G401 (cell line): ENCODE measurements around the gene RUNX3. TPM values are rescaled to one million over a fixed set of nuclear protein-coding genes. Genes with fewer than 3 reads are reported as not detected.
"Not testable (repeated sequence)": the region's sequence is repeated elsewhere in the genome, so short reads cannot be mapped to it uniquely, and the experiment has no call there.

Source experiments
- DNase-seq: peaks from one replicate; pipeline ENCODE4 v3.0.0-alpha.2; 2015; ENCODE audit warnings: low spot score
- in situ Hi-C: cut with HindIII; loops from 2 replicates; pipeline ENCODE4 v1.10.0; 2016; ENCODE audit warnings: low sequenced_read_pairs, mixed read lengths
- total RNA-seq: library from RNA; depleted of rRNA; stranded (reverse); fragments of >200 nt; shearing (Covaris generic); gene quantifications from 2 replicates; pipeline ENCODE4 v1.2.3, GENCODE V29; 2014

The RUNX3 gene
- total RNA-seq, 1 experiment from 2014 or later, result 0.17 TPM

DNA sequence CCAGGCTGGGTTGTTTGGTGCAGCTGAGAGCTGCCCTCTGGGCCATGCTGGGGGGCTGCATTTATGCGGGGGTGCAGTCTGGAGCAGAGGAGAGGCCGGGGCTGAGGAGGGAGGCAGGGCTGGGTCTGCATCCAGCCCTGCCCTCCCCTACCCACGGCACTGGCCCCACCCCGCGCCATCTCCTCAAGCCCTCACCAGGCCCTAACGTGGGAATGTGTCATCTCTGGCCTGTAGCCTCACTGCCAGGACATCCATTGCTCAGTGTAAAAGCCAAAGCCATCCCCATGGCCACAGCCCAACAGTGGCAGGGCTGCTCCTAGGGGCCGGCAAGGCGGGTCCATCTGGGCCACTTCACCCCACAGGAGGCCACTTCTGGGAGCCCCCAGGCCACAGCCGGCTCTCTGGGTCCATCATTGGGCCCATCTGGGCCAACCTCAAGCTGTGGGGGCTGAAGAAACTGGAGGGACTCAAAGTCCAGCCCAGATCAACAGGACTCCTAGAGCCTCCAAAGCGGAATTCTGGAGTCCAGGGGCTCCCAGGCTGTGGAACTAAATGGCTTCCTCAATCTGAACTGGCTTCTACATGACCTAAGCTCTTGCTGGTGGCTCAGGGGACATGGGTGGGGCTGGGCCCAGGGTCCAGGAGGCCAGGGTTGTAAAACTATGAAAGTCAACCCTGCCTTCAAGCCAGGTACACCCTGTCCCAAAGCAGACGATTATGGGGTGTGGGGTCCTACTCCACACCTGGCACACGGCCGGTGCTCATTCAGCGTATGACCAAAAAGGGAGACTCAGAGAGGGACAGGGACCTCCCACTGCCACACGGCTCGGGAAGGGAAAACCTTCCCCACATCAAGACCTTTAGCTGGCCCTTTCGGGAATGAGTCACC is 32.6 kb downstream of the RUNX3 start:
- DNase-seq, result no peak
- in situ Hi-C loops, result no loop called here

DNA sequence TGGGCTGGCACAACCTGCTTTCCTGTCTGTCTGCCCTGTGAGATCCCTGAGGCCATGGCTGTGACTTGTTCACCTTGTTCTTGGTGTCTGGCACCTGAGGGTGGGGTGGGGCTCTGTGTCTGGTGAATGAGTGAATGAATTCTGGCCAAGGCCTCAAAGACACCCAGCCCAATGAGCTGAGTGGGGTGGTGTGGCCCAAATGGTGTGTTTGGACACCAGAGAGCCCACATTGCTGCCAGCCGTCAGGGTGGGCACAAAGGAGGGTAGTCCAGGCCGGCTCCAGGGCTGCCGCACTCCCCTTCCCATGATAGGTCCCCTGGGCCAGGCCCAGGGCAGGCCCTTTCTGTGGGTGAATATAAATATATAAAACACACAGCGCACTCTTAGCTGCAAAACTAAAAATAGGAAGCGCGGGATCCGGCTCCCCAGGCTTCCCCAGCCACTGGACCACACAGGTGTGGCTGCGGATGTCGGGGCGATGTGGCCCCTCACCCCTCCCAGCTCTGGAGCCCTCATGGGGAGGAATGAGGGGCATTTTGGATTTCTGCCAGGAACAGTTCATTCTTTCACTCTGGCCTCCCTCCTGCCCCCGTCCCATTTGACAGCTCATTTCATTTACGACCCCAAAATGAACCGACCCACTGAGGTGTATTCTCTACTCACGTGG is 33.3 kb downstream of the RUNX3 start:
- in situ Hi-C loops, result no loop called here
- DNase-seq, result no peak

DNA sequence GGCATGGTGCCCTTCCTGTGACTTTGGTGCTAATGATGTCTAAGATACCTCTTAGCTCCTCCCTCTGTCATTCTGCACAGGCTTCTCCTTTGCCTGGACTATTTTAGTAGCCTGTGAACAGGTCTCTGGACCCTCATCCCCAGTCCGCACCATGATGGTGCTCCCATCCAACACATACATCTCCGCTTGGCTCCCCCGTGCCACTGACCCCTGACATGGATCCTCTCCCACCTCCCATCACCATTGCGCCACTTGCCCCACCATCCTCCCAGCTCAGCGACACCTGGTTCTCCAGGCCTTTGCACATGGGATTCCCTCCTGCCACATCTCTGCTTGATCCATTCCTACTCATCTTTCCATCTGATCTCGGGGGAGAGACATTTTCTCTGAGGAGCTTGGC is 33.9 kb downstream of the RUNX3 start:
- in situ Hi-C loops, result no loop called here
- DNase-seq, result no peak

DNA sequence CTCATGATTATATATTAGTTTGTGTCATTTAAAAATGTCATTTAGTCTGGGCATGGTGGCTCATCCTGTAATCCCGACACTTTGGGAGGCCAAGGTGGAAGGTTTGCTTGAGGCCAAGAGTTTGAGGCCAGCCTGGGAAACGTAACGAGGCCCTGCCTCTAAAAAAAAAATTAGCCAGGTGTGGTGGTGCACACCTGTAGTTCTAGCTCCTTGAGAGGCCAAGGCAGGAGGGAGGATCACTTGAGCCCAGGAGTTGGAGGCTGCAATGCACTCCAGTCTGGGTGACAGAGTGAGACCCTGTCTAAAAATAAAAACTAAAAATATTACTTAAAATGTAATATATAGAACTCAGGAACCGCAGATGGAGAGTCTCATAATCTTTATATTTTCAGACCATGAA is 34.6 kb downstream of the RUNX3 start:
- no peak for DNase-seq
- in situ Hi-C loops, result no loop called here

DNA sequence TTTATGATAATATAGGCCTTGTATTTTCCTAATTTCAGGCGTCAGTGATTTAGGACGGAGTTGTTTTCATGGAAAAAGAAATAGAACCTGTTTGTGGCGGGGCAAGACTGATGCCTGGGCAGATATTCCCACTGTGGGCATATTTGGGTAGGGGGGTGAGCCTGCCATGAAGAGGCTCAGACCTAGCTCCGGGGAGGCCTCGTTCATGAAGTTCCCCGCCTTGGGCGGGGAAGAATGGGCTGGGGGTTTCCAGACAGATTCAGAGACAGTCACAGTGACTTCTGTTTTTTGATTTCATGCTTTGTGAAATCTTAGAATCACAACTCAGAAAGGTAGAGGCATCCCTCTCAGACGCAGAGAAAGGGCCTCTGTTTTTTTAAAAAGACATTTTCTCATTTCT is 36.1 kb downstream of the RUNX3 start:
- no peak for DNase-seq
- in situ Hi-C loops, result no loop called here

DNA sequence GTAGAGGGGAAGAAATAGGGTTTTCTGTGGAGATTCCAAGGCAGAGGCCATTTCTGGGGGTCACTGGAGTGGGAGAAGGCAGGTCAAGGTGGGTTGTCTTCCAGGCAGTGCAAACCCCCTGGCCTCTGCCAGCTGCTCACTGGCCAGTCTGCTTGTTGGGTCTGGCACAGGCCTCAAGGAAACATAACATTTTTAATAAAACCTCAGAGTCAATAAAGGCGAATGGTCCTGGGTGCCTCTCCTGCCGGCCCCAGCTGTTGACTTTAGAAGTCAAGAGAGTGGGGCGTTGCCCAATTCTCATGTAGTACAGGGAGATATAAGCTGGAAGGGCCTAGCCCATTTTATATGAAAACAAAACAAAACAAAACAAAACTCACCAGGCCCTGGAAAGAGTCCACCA is 36.6 kb downstream of the RUNX3 start:
- DNase-seq, result no peak
- in situ Hi-C loops, result no loop called here

DNA sequence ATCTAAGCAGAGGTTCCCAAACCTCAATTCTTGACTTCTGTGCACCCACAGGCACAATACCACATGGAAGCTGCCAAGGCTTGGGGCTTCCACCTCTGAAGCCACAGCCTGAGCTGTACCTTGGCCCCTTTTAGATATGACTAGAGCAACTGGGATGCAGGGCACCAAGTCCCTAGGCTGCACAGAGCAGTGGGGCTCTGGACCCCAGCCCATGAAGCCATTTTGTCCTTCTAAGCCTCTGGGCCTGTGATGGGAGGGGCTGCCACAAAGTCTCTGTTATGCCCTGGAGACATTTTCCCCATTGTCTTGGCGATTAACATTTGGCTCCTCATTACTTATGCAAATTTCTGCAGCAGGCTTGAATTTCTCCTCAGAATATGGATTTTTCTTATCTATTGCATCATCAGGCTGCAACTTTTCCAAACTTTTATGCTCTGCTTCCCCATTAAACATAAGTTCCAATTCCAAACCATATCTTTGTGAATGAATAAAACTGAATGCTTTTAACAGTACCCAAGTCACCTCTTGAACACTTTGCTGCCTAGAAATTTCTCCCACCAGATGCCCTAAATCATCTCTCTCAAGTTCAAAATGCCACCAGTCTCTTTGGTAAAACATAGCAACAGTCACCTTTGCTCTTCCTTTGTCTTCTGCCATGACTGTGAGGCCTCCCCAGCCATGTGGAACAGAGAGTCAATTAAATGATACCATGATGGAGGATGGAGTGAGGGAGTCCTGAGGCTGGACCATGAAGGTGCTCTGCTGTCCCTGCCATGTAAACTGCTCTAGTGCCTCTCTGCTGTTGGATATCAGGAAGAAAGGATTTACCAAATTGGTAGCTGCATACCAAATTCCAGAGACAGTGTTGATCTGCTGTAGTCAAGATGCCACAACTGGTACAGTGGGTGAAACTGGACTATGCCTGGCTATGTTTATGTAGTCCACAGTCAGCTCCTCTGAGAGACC is 37.6 kb downstream of the RUNX3 start:
- in situ Hi-C loops, result no loop called here
- no peak for DNase-seq

DNA sequence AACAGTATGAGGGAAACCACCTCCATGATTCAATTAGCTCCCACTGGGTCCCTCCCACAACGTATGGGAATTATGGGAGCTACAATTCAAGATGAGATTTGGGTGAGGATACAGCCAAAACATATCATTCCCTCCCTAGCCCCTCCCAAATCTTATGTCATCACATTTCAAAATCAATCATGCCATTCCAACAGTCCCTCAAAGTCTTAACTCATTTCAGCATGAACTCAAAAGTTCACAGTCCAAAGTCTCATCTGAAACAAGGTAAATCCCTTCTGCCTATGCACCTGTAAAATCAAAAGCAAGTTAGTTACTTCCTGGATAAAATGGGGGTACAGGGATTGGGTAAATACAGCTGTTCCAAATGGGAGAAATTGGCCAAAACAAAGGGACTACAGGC is 38.7 kb downstream of the RUNX3 start:
- in situ Hi-C loops, DNase-seq: not testable (repeated sequence)

DNA sequence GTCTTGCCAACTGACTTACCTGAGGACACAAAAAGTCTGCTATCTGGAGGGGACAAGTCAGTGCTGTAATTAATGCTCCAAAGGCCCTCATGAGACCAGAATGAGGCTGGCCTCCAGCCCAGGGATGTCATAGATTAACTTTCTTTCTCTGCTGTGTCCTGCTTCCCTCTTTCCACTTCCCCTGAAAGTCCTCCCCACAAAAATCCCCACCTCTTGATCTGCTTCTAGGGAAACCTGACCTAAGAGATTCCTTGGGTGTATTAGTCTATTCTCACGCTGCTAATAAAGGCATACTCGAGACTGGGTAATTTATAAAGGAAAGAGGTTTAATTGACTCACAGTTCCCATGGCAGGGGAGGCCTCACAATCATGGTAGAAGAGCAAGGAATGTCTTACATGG is 39.2 kb downstream of the RUNX3 start:
- no peak for DNase-seq
- in situ Hi-C loops, result no loop called here

DNA sequence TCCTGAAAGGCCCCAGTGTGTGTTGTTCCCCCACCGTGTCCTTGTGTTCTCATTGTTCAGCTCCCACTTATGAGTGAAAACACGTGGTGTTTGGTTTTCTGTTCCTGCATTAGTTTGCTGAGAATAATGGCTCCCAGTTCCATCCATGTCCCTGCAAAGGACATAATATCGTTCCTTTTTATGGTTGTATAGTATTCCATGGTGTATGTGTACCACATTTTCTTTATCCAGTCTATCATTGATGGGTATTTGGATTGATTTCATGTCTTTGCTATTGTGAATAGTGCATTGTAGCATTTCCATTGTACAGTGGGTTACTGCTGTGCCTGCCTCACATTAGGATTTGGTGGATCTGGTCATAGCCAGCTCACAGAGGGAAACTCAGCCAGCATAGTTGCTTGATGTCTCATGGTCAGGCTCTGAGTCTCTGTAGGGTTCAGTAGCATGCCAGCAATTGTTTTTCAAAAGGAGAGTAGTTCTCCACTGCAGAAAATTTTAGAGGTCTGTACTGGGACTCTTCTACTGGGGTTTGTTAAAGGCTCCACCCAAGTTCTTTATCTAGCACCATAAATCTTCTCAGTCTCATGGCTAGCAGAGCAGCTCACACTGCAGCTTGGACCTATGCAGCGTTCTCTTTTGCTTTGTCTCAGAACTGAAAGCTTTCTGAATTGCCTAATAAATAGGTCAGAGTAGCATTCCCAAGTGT is 41.0 kb downstream of the RUNX3 start:
- in situ Hi-C loops, result no loop called here
- DNase-seq, result no peak

DNA sequence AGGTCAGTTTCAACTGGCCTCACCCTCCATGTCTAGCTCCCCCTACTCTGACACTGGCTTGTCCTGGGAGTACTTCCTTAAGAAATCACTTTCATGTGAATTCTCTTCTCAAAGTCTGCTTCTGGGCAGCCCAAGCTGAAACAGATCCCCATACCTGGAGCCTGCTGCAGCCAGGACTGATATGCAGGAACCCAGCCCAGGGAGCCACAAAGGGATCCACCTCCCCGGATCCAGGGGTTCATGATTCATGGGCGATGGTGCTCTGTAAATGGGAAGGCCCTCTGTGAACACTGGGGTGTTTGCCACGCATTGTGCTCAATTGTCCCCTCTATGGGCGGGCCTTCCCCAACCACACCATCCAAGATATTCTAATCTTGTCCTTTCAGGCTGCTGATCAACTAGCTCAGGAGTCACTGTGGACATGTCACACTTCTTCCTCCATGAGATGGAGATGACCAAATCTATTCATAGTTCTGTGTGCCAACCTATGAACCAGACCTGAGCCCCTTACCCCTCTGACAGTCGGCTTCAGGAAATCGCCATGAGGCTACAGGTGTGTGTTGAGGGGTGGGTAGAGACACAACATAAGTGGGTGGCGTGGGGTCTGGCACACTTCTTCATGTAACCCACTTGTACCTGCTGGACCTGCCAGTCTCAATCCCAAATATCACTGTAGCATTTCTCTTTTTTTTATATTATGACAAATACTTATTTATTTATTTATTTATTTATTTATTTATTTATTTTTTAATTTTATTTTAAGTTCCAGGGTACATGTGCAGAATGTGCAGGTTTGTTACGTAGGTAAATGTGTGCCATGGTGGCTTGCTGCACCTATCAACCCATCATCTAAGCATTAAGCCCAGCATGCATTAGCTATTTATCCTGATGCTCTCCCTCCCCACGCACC is 41.8 kb downstream of the RUNX3 start:
- DNase-seq, result no peak
- in situ Hi-C loops, result no loop called here

DNA sequence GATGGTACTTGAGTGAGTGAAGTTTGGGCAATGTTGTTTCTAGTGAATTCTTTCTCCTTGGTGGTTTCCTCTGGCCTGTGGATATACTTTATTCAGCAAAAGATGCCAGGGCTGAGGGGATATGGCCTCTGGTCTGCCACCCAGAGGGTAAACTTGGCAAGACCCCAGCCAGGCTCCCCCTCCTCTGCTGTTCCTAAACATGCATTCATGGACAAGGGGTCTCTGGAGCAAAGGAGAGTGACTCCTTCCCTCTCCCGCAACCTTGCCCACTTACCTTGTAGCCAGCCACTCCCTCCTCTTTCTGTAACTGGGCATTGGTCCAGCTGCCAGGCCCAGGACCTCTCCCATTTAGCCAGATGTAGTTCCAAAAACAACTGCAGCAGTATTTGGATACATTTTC is 43.8 kb downstream of the RUNX3 start:
- in situ Hi-C loops, result no loop called here
- DNase-seq, result no peak

DNA sequence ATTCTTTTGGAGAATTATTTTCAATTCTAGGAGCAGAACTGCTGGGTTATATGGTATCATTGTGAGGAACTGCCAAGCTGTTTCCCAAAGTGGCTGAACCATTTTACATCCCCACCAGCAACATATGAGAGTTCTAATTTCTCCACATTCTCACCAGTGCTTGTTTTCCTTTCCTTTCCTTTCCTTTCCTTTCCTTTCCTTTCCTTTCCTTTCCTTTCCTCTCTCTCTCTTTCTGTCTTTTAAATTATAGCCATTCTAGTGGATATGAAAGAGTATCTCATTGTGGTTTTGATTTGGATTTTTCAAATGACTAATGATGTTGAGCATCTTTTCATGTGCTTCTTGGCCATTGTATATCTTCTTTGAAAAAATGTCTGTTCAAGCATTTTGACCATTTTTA is 45.3 kb downstream of the RUNX3 start:
- in situ Hi-C loops, result no loop called here
- no peak for DNase-seq

DNA sequence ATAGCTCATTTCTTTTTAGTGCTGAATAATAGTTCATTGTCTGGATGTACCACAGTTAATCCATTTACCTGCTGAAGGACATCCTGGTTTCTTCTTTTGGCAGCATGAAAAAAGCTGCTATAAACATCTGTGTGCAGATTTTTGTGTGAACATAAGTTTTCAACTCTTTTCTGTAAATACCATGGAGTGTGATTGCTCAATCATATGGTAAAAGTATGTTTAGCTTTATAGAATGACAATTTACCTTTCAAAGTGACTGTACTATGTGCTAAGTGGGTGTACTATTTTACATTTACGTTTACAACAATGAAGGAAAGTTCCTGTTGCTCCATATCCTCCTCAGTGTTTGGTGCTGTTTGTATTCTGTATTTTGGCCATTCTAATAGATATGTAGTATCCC is 49.0 kb downstream of the RUNX3 start:
- no peak for DNase-seq
- in situ Hi-C loops, result no loop called here

DNA sequence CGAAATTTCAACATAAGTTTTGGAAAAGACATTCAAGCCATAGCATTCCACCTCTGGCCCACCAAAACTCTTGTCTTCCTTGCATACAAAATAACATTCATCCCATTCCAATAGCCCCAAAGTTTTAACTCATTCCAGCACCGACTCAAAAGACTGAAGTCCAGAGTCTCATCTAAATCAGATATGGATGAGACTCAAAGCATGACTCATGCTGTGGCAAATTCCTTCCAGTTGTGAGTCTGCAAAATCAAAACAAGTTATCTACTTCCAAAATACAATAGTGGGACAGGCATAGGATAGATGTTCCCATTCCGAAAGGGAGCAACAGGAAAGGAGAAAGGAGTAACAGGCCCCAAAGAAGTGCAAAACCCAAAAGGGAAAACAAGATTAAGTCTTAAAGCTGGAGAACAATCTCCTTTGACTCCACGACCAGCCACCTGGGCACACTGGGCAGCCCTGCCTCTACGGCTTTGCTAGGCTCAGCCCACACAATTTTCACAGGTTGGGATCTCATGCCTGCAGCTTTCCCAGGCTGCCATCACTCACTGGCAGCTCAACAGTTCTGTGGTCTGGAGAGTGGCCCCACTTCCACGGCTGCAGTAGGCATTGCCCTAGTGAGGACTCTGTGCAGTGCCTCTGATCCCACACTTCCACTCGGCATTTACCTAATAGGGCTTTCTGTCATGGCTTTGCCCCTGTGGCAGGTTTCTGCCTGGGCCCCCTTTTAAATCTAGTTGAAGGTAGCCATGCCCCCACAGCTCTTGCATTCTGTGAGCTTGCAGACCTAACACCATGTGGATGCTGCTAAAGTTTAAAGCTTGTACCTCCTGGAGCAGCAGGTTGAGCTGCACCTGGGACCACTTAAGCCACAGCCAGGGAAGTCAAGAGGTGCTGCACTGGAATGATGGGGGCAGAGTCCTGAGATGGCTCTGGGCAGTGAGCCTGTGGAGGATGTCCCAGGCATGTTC is 51.0 kb downstream of the RUNX3 start:
- in situ Hi-C loops, result no loop called here
- DNase-seq, result no peak

DNA sequence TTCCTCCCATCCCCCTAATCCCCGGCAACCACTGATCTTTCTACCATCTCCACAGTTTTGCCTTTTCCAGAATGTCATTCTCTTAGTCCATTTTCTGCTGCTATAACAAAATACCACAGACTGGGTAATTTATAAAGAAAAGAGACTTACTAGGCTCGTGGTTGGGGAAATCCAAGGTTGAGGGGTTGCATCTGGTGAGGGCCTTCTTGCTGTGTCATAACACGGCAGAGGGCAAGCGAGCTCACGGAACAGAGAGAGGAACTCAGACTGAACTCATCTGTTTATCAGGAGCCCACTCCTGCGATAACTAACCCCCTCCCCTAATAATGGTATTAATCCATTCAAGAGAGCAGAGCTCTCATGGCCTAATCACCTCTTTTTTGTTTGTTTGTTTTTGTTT is 52.0 kb downstream of the RUNX3 start:
- in situ Hi-C loops, result no loop called here
- DNase-seq, result no peak

DNA sequence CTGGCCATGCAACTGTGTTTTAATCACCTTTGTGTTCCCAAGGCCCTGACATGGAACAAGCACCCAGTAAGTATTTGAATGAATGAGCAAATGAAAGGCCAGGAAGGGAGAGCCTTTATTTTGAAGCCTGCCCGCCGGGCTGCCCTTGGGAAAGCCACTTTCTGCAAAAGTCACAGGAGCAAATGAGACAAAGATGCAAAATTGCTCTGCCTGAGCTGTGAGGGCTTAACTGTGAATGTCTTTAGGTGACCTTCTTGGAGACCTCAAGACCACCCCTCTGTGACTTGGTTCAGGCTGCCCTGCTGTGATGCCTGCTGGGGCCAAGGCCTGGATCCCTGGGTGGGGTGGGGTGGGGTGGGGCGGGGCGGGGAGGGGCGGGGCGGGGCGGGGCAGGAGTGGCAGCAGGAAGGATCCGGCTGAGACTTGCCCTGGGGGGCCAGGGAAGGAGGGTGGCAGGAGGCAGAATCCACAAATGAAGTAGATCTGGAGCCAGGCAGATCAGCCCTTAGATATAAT is 54.0 kb downstream of the RUNX3 start:
- DNase-seq, result no peak
- in situ Hi-C loops, result no loop called here
